GM23338 (cell line): ENCODE results near the gene CHAC1. TPM values are rescaled to one million over a fixed set of nuclear protein-coding genes. Genes with fewer than 3 reads are reported as not detected.

Experiments
- ATAC-seq: fragments of 200-7000 bp; cut with Tn5 transposase; 3 replicates; pipeline ENCODE4 v1.9.1; 2020
- DNase-seq: peaks from one replicate; pipeline ENCODE4 v3.0.0-alpha.2; 2015; ENCODE audit warnings: low spot score
- H2AFZ ChIP-seq: fragments of 200-600 bp; sonication (generic); 2 replicates; pipeline ENCODE4 v1.8.0; 2016; ENCODE audit warnings: antibody characterized with exemption, mild to moderate bottlenecking, moderate library complexity
- H3F3A ChIP-seq: fragments of 200-600 bp; sonication (generic); replicated peaks from 2 replicates; pipeline ENCODE4 v1.8.0; 2017; ENCODE audit warnings: antibody characterized with exemption, mixed run types, low read depth
- H3K27ac ChIP-seq: fragments of 200-600 bp; sonication (generic); 2 replicates; pipeline ENCODE4 v1.6.1; 2016; ENCODE audit warnings: low read depth
- H3K27me3 ChIP-seq: fragments of 200-600 bp; sonication (generic); 2 replicates; pipeline ENCODE4 v1.8.0; 2016; ENCODE audit warnings: mild to moderate bottlenecking, mixed run types, moderate library complexity; ENCODE audit not compliant: insufficient read depth
- H3K36me3 ChIP-seq: fragments of 200-600 bp; sonication (generic); 2 replicates; pipeline ENCODE4 v1.8.0; 2016; ENCODE audit warnings: mild to moderate bottlenecking; ENCODE audit not compliant: insufficient read depth
- H3K4me1 ChIP-seq: fragments of 200-600 bp; sonication (generic); 2 replicates; pipeline ENCODE4 v1.8.0; 2016; ENCODE audit warnings: mild to moderate bottlenecking, moderate library complexity; ENCODE audit not compliant: insufficient read depth
- H3K4me2 ChIP-seq: fragments of 200-600 bp; sonication (generic); 2 replicates; pipeline ENCODE4 v1.7.1; 2017; ENCODE audit warnings: mixed run types
- H3K4me3 ChIP-seq: fragments of 200-600 bp; sonication (generic); 2 replicates; pipeline ENCODE4 v1.6.1; 2016; ENCODE audit warnings: mixed run types
- H3K79me2 ChIP-seq: fragments of 200-600 bp; sonication (generic); replicated peaks from 2 replicates; pipeline ENCODE4 v1.8.0; 2017; ENCODE audit warnings: mild to moderate bottlenecking; ENCODE audit not compliant: insufficient read depth
- H3K9me2 ChIP-seq: fragments of 200-600 bp; sonication (generic); 2 replicates; pipeline ENCODE4 v1.8.0; 2017; ENCODE audit not compliant: insufficient read depth
- H4K20me1 ChIP-seq: fragments of 200-600 bp; sonication (generic); replicated peaks from 2 replicates; pipeline ENCODE4 v1.8.0; 2017; ENCODE audit warnings: mild to moderate bottlenecking; ENCODE audit not compliant: insufficient read depth
- H3K27ac Mint-ChIP-seq: 2 replicates; pipeline ENCODE4 v1.8.0; 2020; ENCODE audit warnings: inconsistent platforms, mild to moderate bottlenecking, moderate library complexity, mixed read lengths
- H3K27me3 Mint-ChIP-seq: 3 replicates; pipeline ENCODE4 v1.8.0; 2022; ENCODE audit warnings: low read depth, mild to moderate bottlenecking, moderate library complexity, mixed read lengths, inconsistent platforms; ENCODE audit not compliant: insufficient read depth, poor library complexity
- H3K36me3 Mint-ChIP-seq: 3 replicates; pipeline ENCODE4 v1.8.0; 2021; ENCODE audit warnings: low read depth, mild to moderate bottlenecking, inconsistent platforms, moderate library complexity, mixed read lengths
- H3K4me1 Mint-ChIP-seq: 3 replicates; pipeline ENCODE4 v1.8.0; 2020; ENCODE audit warnings: mild to moderate bottlenecking, inconsistent platforms, mixed read lengths
- H3K4me3 Mint-ChIP-seq: 3 replicates; pipeline ENCODE4 v1.8.0; 2021; ENCODE audit warnings: moderate library complexity, mild to moderate bottlenecking, inconsistent platforms, mixed read lengths
- H3K9me3 Mint-ChIP-seq: 3 replicates; pipeline ENCODE4 v1.8.0; 2020; ENCODE audit warnings: moderate library complexity, mild to moderate bottlenecking, inconsistent platforms, mixed read lengths
- CREB1 ChIP-seq: fragments of 250-450 bp; sonication (Bioruptor Pico); IDR thresholded peaks from 2 replicates; pipeline ENCODE4 v1.5.0; 2020; ENCODE audit warnings: low read depth, mild to moderate bottlenecking, moderate library complexity
- EZH2 ChIP-seq: fragments of 200-600 bp; sonication (generic); IDR thresholded peaks from one replicate; pipeline ENCODE4 v1.8.0; 2017; ENCODE audit warnings: antibody characterized with exemption, mild to moderate bottlenecking, low read depth; ENCODE audit not compliant: unreplicated experiment
- EZH2phosphoT487 ChIP-seq: fragments of 200-600 bp; sonication (generic); IDR thresholded peaks from one replicate; pipeline ENCODE4 v1.8.1; 2018; ENCODE audit warnings: antibody characterized with exemption; ENCODE audit not compliant: unreplicated experiment
- NANOG ChIP-seq: IDR thresholded peaks from 2 replicates; pipeline ENCODE4 v1.6.1; 2016; ENCODE audit warnings: antibody characterized with exemption, borderline replicate concordance
- POLR2AphosphoS5 ChIP-seq: IDR thresholded peaks from 2 replicates; pipeline ENCODE4 v1.6.1; 2016; ENCODE audit warnings: antibody characterized with exemption, low read depth
- polyA plus RNA-seq: library from polyadenylated mRNA; unstranded; fragments of >200 nt; fragmentation: Nextera tagmentation; extraction: Ambion mirVana; gene quantifications from 2 replicates; pipeline ENCODE4 v1.2.1, GENCODE V29; 2016
- total RNA-seq: library from RNA; depleted of rRNA; stranded (reverse); fragments of >200 nt; shearing (Covaris generic); gene quantifications from 2 replicates; pipeline ENCODE4 v1.2.3, GENCODE V29; 2014
- TF ChIP-seq, protein P1 (sequence below), 2 experiments: fragments of 200-600 bp in 1 of 2; sonication (generic) in 1 of 2; conservative IDR thresholded peaks; 2 replicates each; pipeline versions ENCODE4 v1.5.1 to v1.6.1; 2016 to 2017; ENCODE audit warnings: antibody characterized with exemption in 2 of 2, low read depth in 2 of 2, mild to moderate bottlenecking in 2 of 2, moderate library complexity in 1 of 2

The CHAC1 gene
- total and polyA plus RNA-seq, 2 experiments from 2014 or later: 73.0 to 124 TPM

DNA sequence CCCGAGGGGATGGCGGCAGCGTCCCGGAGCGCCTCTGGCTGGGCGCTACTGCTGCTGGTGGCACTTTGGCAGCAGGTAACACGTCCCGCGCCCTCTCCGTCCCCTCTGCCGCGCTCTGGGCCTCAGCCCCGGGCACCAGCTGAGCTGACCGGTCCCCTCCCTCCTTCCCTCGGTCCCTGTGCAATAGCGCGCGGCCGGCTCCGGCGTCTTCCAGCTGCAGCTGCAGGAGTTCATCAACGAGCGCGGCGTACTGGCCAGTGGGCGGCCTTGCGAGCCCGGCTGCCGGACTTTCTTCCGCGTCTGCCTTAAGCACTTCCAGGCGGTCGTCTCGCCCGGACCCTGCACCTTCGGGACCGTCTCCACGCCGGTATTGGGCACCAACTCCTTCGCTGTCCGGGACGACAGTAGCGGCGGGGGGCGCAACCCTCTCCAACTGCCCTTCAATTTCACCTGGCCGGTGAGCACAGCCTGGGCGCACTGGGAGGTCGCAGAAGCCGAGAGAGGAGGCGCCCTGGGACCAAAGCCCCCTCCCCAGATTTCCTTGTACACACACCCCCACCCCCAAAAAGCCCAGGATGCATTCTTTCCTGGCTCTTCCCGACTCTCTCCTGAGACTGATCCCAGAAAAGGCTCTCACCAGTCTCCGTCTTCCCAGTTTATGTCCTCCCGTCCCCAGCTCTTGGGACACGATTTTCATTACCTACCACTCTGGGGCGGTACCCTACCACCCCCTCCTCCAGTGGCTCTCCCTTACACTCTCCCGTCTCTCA, 23.4 kb upstream of the CHAC1 start:
- H3K9me2 ChIP-seq: no peaks in the 10 kb centered on the region
- H3K4me3 ChIP-seq: peak overlapping the region; percentile 88
- H3K4me2 ChIP-seq: peak overlapping the region; percentile 99
- peaks cover 16% of the 10 kb centered on the region; the same call in 1 of the 2 replicates for H4K20me1 ChIP-seq
- DNase-seq (peak; percentile 67), ATAC-seq (peak; percentile 5)
- peaks cover 96% of the 10 kb centered on the region for H3K27me3 Mint-ChIP-seq
- H3K36me3 Mint-ChIP-seq: no peaks in the 10 kb centered on the region; the same call in 2 of the 3 replicates
- H3K4me3 Mint-ChIP-seq: peak overlapping the region; percentile 78
- H3K27ac ChIP-seq: no peak overlapping the region
- peaks cover 41% of the 10 kb centered on the region for H3K4me1 Mint-ChIP-seq
- peaks cover 19% of the 10 kb centered on the region for H3F3A ChIP-seq
- H3K27ac Mint-ChIP-seq: no peak overlapping the region
- peaks cover 23% of the 10 kb centered on the region for H3K4me1 ChIP-seq
- H3K36me3 ChIP-seq: no peaks in the 10 kb centered on the region
- H3K79me2 ChIP-seq: no peaks in the 10 kb centered on the region
- no peak for TF ChIP-seq CREB1 (CRISPR knock-in tag)
- peak; percentile 16 for TF ChIP-seq EZH2phosphoT487
- TF ChIP-seq POLR2AphosphoS5: no peak
- peak; percentile 73 for TF ChIP-seq EZH2
- no peaks in the 10 kb centered on the region; the same call in 2 of the 3 replicates for H3K9me3 Mint-ChIP-seq
- H3K27me3 ChIP-seq: peaks cover 89% of the 10 kb centered on the region
- H2AFZ ChIP-seq: peak overlapping the region; percentile 99

DNA sequence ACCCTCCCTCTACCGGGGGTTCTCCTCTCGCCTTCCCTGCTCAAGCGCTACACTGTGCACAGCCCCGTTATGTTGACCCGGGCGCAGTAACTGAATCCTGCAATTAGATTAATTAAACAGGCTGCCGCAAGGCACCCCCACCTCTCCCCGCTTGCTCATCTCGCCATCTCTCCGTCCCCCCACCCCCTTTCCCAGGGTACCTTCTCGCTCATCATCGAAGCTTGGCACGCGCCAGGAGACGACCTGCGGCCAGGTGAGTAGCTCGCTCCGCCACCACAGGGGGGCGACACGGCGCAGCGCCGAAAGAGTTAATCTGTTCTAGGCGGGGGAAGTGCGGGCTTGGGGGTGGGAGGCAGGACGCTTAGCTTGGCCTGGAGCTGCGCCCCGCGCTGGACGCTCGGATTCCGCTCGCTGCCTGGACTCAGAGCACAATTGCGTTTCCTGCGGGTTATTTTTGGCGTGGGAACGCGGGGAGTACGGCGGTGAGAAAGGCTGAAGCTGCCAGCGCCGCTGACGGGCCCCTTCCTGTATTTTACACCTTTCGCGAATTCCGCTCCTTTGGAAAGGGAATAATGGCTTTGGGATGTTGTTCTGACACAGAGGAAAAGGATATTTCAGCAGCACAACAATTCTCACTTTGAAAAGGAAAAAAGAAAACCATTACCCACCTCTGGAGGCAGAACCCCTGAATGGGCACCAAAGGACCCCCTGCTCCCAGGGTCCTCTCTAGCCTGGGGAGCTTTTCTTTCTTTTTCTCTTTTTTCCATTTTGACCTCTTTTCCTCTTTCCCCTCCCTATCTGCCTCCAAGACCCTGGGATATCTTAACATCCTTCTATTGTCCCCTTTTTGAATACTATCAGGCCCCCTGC, 22.6 kb upstream of the CHAC1 start:
- H4K20me1 ChIP-seq: peaks cover 14% of the 10 kb centered on the region; the same call in 1 of the 2 replicates
- H3K36me3 Mint-ChIP-seq: no peaks in the 10 kb centered on the region; the same call in 2 of the 3 replicates
- no peak for TF ChIP-seq NANOG
- TF ChIP-seq, protein P1, sequence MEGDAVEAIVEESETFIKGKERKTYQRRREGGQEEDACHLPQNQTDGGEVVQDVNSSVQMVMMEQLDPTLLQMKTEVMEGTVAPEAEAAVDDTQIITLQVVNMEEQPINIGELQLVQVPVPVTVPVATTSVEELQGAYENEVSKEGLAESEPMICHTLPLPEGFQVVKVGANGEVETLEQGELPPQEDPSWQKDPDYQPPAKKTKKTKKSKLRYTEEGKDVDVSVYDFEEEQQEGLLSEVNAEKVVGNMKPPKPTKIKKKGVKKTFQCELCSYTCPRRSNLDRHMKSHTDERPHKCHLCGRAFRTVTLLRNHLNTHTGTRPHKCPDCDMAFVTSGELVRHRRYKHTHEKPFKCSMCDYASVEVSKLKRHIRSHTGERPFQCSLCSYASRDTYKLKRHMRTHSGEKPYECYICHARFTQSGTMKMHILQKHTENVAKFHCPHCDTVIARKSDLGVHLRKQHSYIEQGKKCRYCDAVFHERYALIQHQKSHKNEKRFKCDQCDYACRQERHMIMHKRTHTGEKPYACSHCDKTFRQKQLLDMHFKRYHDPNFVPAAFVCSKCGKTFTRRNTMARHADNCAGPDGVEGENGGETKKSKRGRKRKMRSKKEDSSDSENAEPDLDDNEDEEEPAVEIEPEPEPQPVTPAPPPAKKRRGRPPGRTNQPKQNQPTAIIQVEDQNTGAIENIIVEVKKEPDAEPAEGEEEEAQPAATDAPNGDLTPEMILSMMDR (conservative IDR thresholded peaks at IDR 0.05; ENCODE audit: low read depth in 2 of 2): peak; percentile 67 to 82
- no peaks in the 10 kb centered on the region for H3K79me2 ChIP-seq
- H3K4me3 ChIP-seq: peak overlapping the region; percentile 88
- peaks cover 23% of the 10 kb centered on the region for H3K4me1 ChIP-seq
- H2AFZ ChIP-seq: peak overlapping the region; percentile 90; the same call in 1 of the 2 replicates
- ATAC-seq (peak; percentile 12), DNase-seq (peak; percentile 92)
- H3K36me3 ChIP-seq: no peaks in the 10 kb centered on the region
- peak overlapping the region; percentile 99 for H3K4me2 ChIP-seq
- H3K9me2 ChIP-seq: no peaks in the 10 kb centered on the region
- H3K27ac Mint-ChIP-seq: no peak overlapping the region
- peaks cover 38% of the 10 kb centered on the region for H3K4me1 Mint-ChIP-seq
- H3F3A ChIP-seq: peaks cover 19% of the 10 kb centered on the region
- peaks cover 91% of the 10 kb centered on the region for H3K27me3 Mint-ChIP-seq
- H3K27me3 ChIP-seq: peaks cover 81% of the 10 kb centered on the region
- H3K4me3 Mint-ChIP-seq: peak overlapping the region; percentile 78
- no peaks in the 10 kb centered on the region; the same call in 2 of the 3 replicates for H3K9me3 Mint-ChIP-seq
- no peak overlapping the region for H3K27ac ChIP-seq
